ENCODE measurements around the gene MRGPRD.

DNA sequence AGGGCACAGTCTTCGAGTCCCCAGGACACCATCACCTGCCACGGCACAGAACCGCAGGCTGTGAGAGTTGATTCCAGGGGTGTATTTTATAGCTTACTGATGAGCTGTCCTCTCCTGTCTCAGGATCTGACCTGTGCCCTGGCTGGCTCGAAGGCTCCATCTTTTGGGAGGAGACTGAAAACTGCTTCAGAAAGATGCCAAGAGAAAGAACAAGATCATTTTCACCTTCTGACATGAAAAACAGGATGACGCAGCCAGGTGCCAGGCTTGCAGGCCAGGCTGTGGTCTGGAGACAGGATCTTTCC lies 2.2 kb downstream of the MRGPRD start:
- TF ChIP-seq, protein P1, sequence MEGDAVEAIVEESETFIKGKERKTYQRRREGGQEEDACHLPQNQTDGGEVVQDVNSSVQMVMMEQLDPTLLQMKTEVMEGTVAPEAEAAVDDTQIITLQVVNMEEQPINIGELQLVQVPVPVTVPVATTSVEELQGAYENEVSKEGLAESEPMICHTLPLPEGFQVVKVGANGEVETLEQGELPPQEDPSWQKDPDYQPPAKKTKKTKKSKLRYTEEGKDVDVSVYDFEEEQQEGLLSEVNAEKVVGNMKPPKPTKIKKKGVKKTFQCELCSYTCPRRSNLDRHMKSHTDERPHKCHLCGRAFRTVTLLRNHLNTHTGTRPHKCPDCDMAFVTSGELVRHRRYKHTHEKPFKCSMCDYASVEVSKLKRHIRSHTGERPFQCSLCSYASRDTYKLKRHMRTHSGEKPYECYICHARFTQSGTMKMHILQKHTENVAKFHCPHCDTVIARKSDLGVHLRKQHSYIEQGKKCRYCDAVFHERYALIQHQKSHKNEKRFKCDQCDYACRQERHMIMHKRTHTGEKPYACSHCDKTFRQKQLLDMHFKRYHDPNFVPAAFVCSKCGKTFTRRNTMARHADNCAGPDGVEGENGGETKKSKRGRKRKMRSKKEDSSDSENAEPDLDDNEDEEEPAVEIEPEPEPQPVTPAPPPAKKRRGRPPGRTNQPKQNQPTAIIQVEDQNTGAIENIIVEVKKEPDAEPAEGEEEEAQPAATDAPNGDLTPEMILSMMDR (IDR thresholded peaks at IDR 0.05; ENCODE audit: control extremely low read depth in 1 of 3, insufficient read depth in 1 of 3, low read depth in 1 of 3, low read length in 3 of 3), result no peak
- TF ChIP-seq TEAD4 (IDR thresholded peaks at IDR 0.05; ENCODE audit: low read depth, low read length) (no peak), POLR2A (IDR thresholded peaks at IDR 0.05; ENCODE audit: control extremely low read depth in 1 of 2, low read depth in 2 of 2, low read length in 2 of 2) (no peak), BACH1 (IDR thresholded peaks at IDR 0.05; ENCODE audit: low read length) (no peak), HDAC2 (IDR thresholded peaks at IDR 0.05; ENCODE audit: borderline replicate concordance in 1 of 2, low read depth in 2 of 2, low read length in 2 of 2) (no peak), MAFK (IDR thresholded peaks at IDR 0.05; ENCODE audit: low read depth, low read length) (no peak), JUND (IDR thresholded peaks at IDR 0.05; ENCODE audit: low read length) (no peak), POLR2AphosphoS5 (IDR thresholded peaks at IDR 0.05; ENCODE audit: low read depth, low read length) (no peak)
- TF ChIP-seq, protein P2, sequence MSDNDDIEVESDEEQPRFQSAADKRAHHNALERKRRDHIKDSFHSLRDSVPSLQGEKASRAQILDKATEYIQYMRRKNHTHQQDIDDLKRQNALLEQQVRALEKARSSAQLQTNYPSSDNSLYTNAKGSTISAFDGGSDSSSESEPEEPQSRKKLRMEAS (IDR thresholded peaks at IDR 0.05), result no peak

Data from H1 (cell line).